Inflammatory macrophage treated with lipopolysaccharide for 4 hours (primary cell): Measurements from ENCODE around the gene PFKFB2.

ENCODE experiments used
- DNase-seq: peaks from one replicate; pipeline ENCODE4 v3.0.0-alpha.2; 2020

The PFKFB2 gene

GRCh38 chr1:207093944-207094343 lies 40.9 kb downstream of the PFKFB2 start:
- DNase-seq, result no peak

GRCh38 chr1:207097871-207098324 lies 44.8 kb downstream of the PFKFB2 start:
- DNase-seq, result no peak

GRCh38 chr1:207101720-207102119 lies 48.6 kb downstream of the PFKFB2 start:
- DNase-seq, result no peak

GRCh38 chr1:207102146-207102545 lies 49.1 kb downstream of the PFKFB2 start:
- no peak for DNase-seq

DNA sequence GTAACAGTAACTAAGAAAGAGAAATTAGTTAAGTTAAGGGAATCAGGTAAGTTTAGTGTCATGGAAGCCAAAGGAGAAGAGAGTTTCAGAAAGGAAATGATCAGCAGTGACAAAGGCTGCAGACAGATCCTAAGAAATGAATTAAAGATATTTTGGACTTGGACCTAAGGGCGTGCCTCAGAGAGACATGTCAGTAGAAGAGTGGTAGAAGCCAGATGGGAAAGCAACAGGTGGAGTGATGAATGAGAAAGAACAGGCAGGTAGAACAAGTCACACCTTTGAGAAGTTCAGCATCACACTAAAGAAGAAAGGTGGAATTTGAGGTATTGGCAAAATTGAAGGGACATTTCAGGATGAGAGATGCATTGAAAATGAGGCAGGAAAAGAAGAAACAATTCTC lies 49.6 kb downstream of the PFKFB2 start:
- DNase-seq, result no peak

- DNase-seq, result peak; percentile 26
Observed at GRCh38 chr1:207103892-207104373, 50.9 kb downstream of the PFKFB2 start, which contains the start of gene C4BPA. C4BPA (plus strand) TSS chr1:207104233; CDS start chr1:207113026, 8,793 bp downstream.

DNA sequence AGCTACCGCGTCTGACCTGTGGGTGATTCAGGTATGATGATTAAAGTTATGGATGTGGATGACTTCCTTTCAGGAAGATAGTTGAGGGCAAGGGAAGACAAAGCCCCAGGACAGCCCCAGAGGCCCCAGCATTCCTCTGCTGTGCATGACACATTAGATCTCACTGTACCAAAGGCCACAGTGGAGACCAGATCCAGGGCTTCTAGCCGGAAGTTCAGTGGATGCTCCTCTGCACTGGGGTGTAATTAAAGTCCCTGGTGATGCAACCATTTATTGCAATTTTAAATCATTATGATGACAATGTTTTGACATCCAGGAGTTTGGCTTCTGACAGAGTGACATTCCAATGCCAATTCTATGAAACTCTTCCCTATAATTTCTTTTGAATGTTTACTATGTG lies 55.9 kb downstream of the PFKFB2 start:
- no peak for DNase-seq

- DNase-seq, result no peak
Observed at GRCh38 chr1:207112616-207113296, 59.7 kb downstream of the PFKFB2 start.

- DNase-seq, result no peak
Observed at GRCh38 chr1:207115269-207115668, 62.2 kb downstream of the PFKFB2 start.

- no peak for DNase-seq
Observed at GRCh38 chr1:207124389-207124788, 71.3 kb downstream of the PFKFB2 start.

- no peak for DNase-seq
Observed at GRCh38 chr1:207128336-207128921, 75.4 kb downstream of the PFKFB2 start.

DNA sequence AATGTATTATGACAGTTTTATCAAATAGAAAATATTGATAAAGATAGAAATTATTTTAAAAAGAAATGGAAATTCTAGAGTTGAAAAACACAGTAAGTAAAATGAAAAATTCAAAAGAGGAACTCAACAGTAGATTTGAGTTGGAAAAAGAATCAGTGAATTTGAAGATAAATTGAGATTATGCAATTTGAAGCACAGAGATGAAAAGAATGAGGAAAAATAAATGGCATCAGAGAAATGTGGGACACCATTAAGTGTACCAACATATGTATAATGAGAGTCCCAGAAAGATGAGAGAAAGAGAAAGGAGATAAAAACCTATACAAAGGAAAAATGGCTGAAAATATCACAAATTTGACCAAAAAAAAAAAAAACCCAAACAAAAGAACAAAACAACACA lies 76.0 kb downstream of the PFKFB2 start:
- no peak for DNase-seq
